Vagina (tissue), 2 donors: Measurements from ENCODE around the gene NEK7. TPM values are rescaled to one million over a fixed set of nuclear protein-coding genes. Genes with fewer than 3 reads are reported as not detected.

ENCODE experiments used
- DNase-seq, 2 donors: peaks; one replicate each; pipeline ENCODE4 v3.0.0-alpha.2; 2017; ENCODE audit errors: extremely low spot score in 2 of 2
- H3K27ac ChIP-seq: fragments of 200-600 bp; sonication (generic); one replicate; pipeline ENCODE4 v1.5.1; 2019
- H3K27me3 ChIP-seq: fragments of 200-600 bp; sonication (generic); one replicate; pipeline ENCODE4 v1.5.1; 2019
- H3K36me3 ChIP-seq, 2 donors: fragments of 200-600 bp; sonication (generic); one replicate each; pipeline ENCODE4 v1.5.1; 2017 to 2019
- H3K4me1 ChIP-seq: fragments of 200-600 bp; sonication (generic); one replicate; pipeline ENCODE4 v1.5.1; 2019
- H3K4me3 ChIP-seq, 2 donors: fragments of 200-600 bp; sonication (generic); 1 replicate in 1 of 2; 2 replicates in 1 of 2; pipeline ENCODE4 v1.5.1; 2016 to 2019
- H3K9me3 ChIP-seq: fragments of 200-600 bp; sonication (generic); one replicate; pipeline ENCODE4 v1.5.1; 2019
- CTCF ChIP-seq, 3 experiments: fragments of 450-650 bp in 2 of 3; fragments of 200-600 bp in 1 of 3; sonication (generic) in 1 of 3; IDR thresholded peaks; one replicate each; pipeline ENCODE4 v1.5.1; 2017 to 2019; ENCODE audit warnings: antibody characterized with exemption in 3 of 3, mild to moderate bottlenecking in 2 of 3, moderate library complexity in 2 of 3
- POLR2A ChIP-seq, 2 donors: fragments of 450-650 bp; IDR thresholded peaks; one replicate each; pipeline ENCODE4 v1.6.1; 2017; ENCODE audit warnings: antibody characterized with exemption in 2 of 2, mild to moderate bottlenecking in 2 of 2, moderate library complexity in 2 of 2
- POLR2AphosphoS5 ChIP-seq, 2 donors: sonication (generic); formaldehyde crosslinking; IDR thresholded peaks; one replicate each; pipeline ENCODE4 v1.9.0; 2017; ENCODE audit warnings: antibody characterized with exemption in 2 of 2, mild to moderate bottlenecking in 2 of 2, low read depth in 1 of 2; ENCODE audit not compliant: insufficient read depth in 1 of 2
- intact Hi-C: fragments of 100-400 bp; cut with DNase I; formaldehyde crosslinking; loops from one replicate; pipeline ENCODE4 v1.15.1; 2023
- total RNA-seq: library from RNA; depleted of rRNA; stranded (reverse); fragments of >200 nt; gene quantifications from one replicate; pipeline ENCODE4 v1.2.3, GENCODE V29; 2016

The NEK7 gene
- total RNA-seq, 1 donor from 2014 or later: 99.4 TPM

GRCh38 chr1:198162091-198162767 is 5.4 kb downstream of the NEK7 start:
- TF ChIP-seq CTCF (IDR thresholded peaks at IDR 0.05) (no peak), POLR2AphosphoS5 (IDR thresholded peaks at IDR 0.05; ENCODE audit: insufficient read depth in 1 of 2, low read depth in 1 of 2) (no peak), POLR2A (IDR thresholded peaks at IDR 0.05) (no peak)
- H3K27ac ChIP-seq: no peak overlapping the region

GRCh38 chr1:198165927-198166647 is 9.3 kb downstream of the NEK7 start:
- Histone ChIP-seq H3K36me3 (no peaks in the 10 kb centered on the region), H3K27me3 (no peaks in the 10 kb centered on the region), H3K27ac (no peak overlapping the region), H3K4me3 (no peak overlapping the region), H3K4me1 (peaks cover 94% of the 10 kb centered on the region), H3K9me3 (no peaks in the 10 kb centered on the region)
- no peak for TF ChIP-seq POLR2AphosphoS5 (IDR thresholded peaks at IDR 0.05; ENCODE audit: insufficient read depth in 1 of 2, low read depth in 1 of 2)
- TF ChIP-seq CTCF (IDR thresholded peaks at IDR 0.05): no peak
- no peak for TF ChIP-seq POLR2A (IDR thresholded peaks at IDR 0.05)
- intact Hi-C loops: no loop called here
- no peak for DNase-seq

More at GRCh38 chr1:198162091-198162767, 5.4 kb downstream of the NEK7 start:
- Histone ChIP-seq H3K4me3 (no peak overlapping the region), H3K27me3 (no peaks in the 10 kb centered on the region), H3K9me3 (no peaks in the 10 kb centered on the region), H3K36me3 (no peaks in the 10 kb centered on the region), H3K4me1 (peaks cover 84% of the 10 kb centered on the region)
- intact Hi-C loops: no loop called here
- DNase-seq: no peak

- no peak for DNase-seq
- no peaks in the 10 kb centered on the region for H3K9me3 ChIP-seq
- H3K27ac ChIP-seq: no peak overlapping the region
- intact Hi-C loops: no loop called here
- no peaks in the 10 kb centered on the region for H3K36me3 ChIP-seq
- TF ChIP-seq POLR2AphosphoS5 (IDR thresholded peaks at IDR 0.05; ENCODE audit: insufficient read depth in 1 of 2, low read depth in 1 of 2) (no peak), POLR2A (IDR thresholded peaks at IDR 0.05) (no peak), CTCF (IDR thresholded peaks at IDR 0.05) (no peak)
- peaks cover 95% of the 10 kb centered on the region for H3K4me1 ChIP-seq
- H3K27me3 ChIP-seq: no peaks in the 10 kb centered on the region
- H3K4me3 ChIP-seq: no peak overlapping the region
Measured at GRCh38 chr1:198166900-198167299, 10.1 kb downstream of the NEK7 start.

GRCh38 chr1:198167436-198167934 is 10.7 kb downstream of the NEK7 start:
- TF ChIP-seq CTCF (IDR thresholded peaks at IDR 0.05): no peak
- no peak for TF ChIP-seq POLR2AphosphoS5 (IDR thresholded peaks at IDR 0.05; ENCODE audit: insufficient read depth in 1 of 2, low read depth in 1 of 2)
- TF ChIP-seq POLR2A (IDR thresholded peaks at IDR 0.05): no peak
- Histone ChIP-seq H3K4me1 (peaks cover 95% of the 10 kb centered on the region), H3K27me3 (no peaks in the 10 kb centered on the region), H3K27ac (no peak overlapping the region), H3K36me3 (no peaks in the 10 kb centered on the region), H3K4me3 (no peak overlapping the region), H3K9me3 (no peaks in the 10 kb centered on the region)
- DNase-seq: no peak
- intact Hi-C loops: no loop called here

GRCh38 chr1:198168227-198168626 is 11.4 kb downstream of the NEK7 start:
- no peaks in the 10 kb centered on the region for H3K27me3 ChIP-seq
- peaks cover 95% of the 10 kb centered on the region for H3K4me1 ChIP-seq
- no peaks in the 10 kb centered on the region for H3K36me3 ChIP-seq
- no peak for DNase-seq
- TF ChIP-seq POLR2AphosphoS5 (IDR thresholded peaks at IDR 0.05; ENCODE audit: insufficient read depth in 1 of 2, low read depth in 1 of 2): no peak
- TF ChIP-seq POLR2A (IDR thresholded peaks at IDR 0.05): no peak
- TF ChIP-seq CTCF (IDR thresholded peaks at IDR 0.05): no peak
- H3K27ac ChIP-seq: no peak overlapping the region
- intact Hi-C loops: no loop called here
- no peaks in the 10 kb centered on the region for H3K9me3 ChIP-seq
- no peak overlapping the region for H3K4me3 ChIP-seq
